GM12878 (cell line): ENCODE data around the gene SLC6A9. TPM values are rescaled to one million over a fixed set of nuclear protein-coding genes. Genes with fewer than 3 reads are reported as not detected.
A peak's percentile ranks its signal among the peaks of the same experiment; 100 is the strongest.

Source experiments
- ATAC-seq: fragments of 200-7000 bp; cut with Tn5 transposase; 3 replicates; pipeline ENCODE4 v1.9.1; 2020; ENCODE audit warnings: mild to moderate bottlenecking, moderate library complexity
- BruUV-seq: library from RNA; stranded (reverse); fragments of 400-500 nt; replicated peaks from 2 replicates; lab custom pipeline; 2021; lab: Mats Ljungman, UMichigan
- CTCF ChIA-PET: fragments of 300-600 bp; sonication (Branson Sonifier 250); formaldehyde crosslinking; extraction: SDS; loops from one replicate; lab custom pipeline; 2021; ENCODE audit warnings: inconsistent platforms; lab: Yijun Ruan, JAX
- POLR2A ChIA-PET: fragments of 350-600 bp; formaldehyde crosslinking; extraction: SDS; loops from one replicate; lab custom pipeline; 2021; ENCODE audit warnings: inconsistent platforms; lab: Charles Lee
- RAD21 ChIA-PET: fragments of 300-600 bp; sonication (Branson Sonifier 250); formaldehyde crosslinking; loops from one replicate; lab custom pipeline; 2023; ENCODE audit warnings: antibody characterized with exemption; ENCODE audit not compliant: unreplicated experiment; lab: Charles Lee
- SMC1A ChIA-PET: fragments of 300-600 bp; sonication (Branson Sonifier 250); formaldehyde crosslinking; loops from one replicate; lab custom pipeline; 2023; ENCODE audit not compliant: unreplicated experiment, uncharacterized antibody; lab: Charles Lee
- DNase-seq: peaks from one replicate; pipeline ENCODE4 v3.0.0-alpha.2; 2011; ENCODE audit warnings: low read depth, low spot score
- FAIRE-seq: peaks from 3 replicates; lab custom pipeline; 2011; peaks lifted over from hg19 to GRCh38; lab: Jason Lieb, UNC
- H2AFZ ChIP-seq: 2 replicates; pipeline ENCODE4 v1.6.0; 2011; ENCODE audit warnings: low read depth, low read length, control low read depth; ENCODE audit not compliant: control insufficient read depth
- H3K27ac ChIP-seq: 2 replicates; pipeline ENCODE4 v1.5.1; 2011; ENCODE audit warnings: control low read depth; ENCODE audit not compliant: control insufficient read depth, insufficient read depth
- H3K27me3 ChIP-seq, 2 experiments: replicated peaks in 1 of 2; 2 replicates each; pipeline versions ENCODE4 v1.6.0 to v1.6.1; 2011; ENCODE audit warnings: low read length in 1 of 2; ENCODE audit not compliant: control insufficient read depth in 2 of 2, insufficient read depth in 2 of 2
- H3K36me3 ChIP-seq, 2 experiments: 2 replicates each; pipeline ENCODE4 v1.5.1; 2011; ENCODE audit warnings: low read length in 1 of 2; ENCODE audit not compliant: control insufficient read depth in 2 of 2, insufficient read depth in 2 of 2
- H3K4me1 ChIP-seq: 2 replicates; pipeline ENCODE4 v1.6.1; 2011; ENCODE audit warnings: mild to moderate bottlenecking, low read length, moderate library complexity, mixed read lengths; ENCODE audit not compliant: control insufficient read depth, insufficient read depth
- H3K4me2 ChIP-seq: 2 replicates; pipeline ENCODE4 v1.6.0; 2011; ENCODE audit warnings: control low read depth; ENCODE audit not compliant: control insufficient read depth, insufficient read depth
- H3K4me3 ChIP-seq: fragments of 200-600 bp; sonication (generic); 2 replicates; pipeline ENCODE4 v1.5.1; 2016
- H3K79me2 ChIP-seq: 2 replicates; pipeline ENCODE4 v1.6.0; 2011; ENCODE audit warnings: low read length; ENCODE audit not compliant: control insufficient read depth, insufficient read depth
- H3K9ac ChIP-seq: 2 replicates; pipeline ENCODE4 v1.8.0; 2011; ENCODE audit warnings: low read length, control low read depth, mixed read lengths; ENCODE audit not compliant: control insufficient read depth, insufficient read depth
- H3K9me3 ChIP-seq: replicated peaks from 3 replicates; pipeline ENCODE4 v1.5.1; 2011; ENCODE audit warnings: mild to moderate bottlenecking, low read length; ENCODE audit not compliant: control insufficient read depth, insufficient read depth
- H4K20me1 ChIP-seq: 2 replicates; pipeline ENCODE4 v1.6.0; 2011; ENCODE audit not compliant: control insufficient read depth, insufficient read depth
- BHLHE40 ChIP-seq, 2 experiments: fragments of 450-650 bp in 1 of 2; IDR thresholded peaks; 2 replicates each; pipeline ENCODE4 v1.6.1; 2011 to 2017; ENCODE audit warnings: low read depth in 2 of 2, borderline replicate concordance in 1 of 2, improper control_type of control experiment in 1 of 2, low read length in 1 of 2, mild to moderate bottlenecking in 1 of 2
- CREB1 ChIP-seq: IDR thresholded peaks from 2 replicates; pipeline ENCODE4 v1.6.1; 2012; ENCODE audit warnings: low read depth, mild to moderate bottlenecking, inconsistent platforms
- EZH2 ChIP-seq: IDR thresholded peaks from 2 replicates; pipeline ENCODE4 v1.6.1; 2012; ENCODE audit warnings: low read depth, mild to moderate bottlenecking, control low read depth, inconsistent platforms, low read length, borderline replicate concordance; ENCODE audit not compliant: control insufficient read depth
- FOXK2 ChIP-seq: fragments of 450-650 bp; IDR thresholded peaks from 2 replicates; pipeline ENCODE4 v1.6.1; 2017; ENCODE audit warnings: mild to moderate bottlenecking, moderate library complexity
- HCFC1 ChIP-seq: fragments of 150-350 bp; IDR thresholded peaks from 2 replicates; pipeline ENCODE4 v1.6.1; 2014; ENCODE audit warnings: low read length
- HDAC6 ChIP-seq: fragments of 200-600 bp; sonication (generic); IDR thresholded peaks from one replicate; pipeline ENCODE4 v1.8.0; 2017; ENCODE audit warnings: antibody characterized with exemption; ENCODE audit not compliant: unreplicated experiment
- MEF2B ChIP-seq: fragments of 450-650 bp; IDR thresholded peaks from 2 replicates; pipeline ENCODE4 v1.6.1; 2018; ENCODE audit warnings: mild to moderate bottlenecking, moderate library complexity; ENCODE audit not compliant: partially characterized antibody, poor library complexity, severe bottlenecking
- POLR2A ChIP-seq: IDR thresholded peaks from 2 replicates; pipeline ENCODE4 v1.6.1; 2011; ENCODE audit warnings: low read depth, mild to moderate bottlenecking, low read length
- POU2F2 ChIP-seq: IDR thresholded peaks from 3 replicates; pipeline ENCODE4 v1.6.1; 2011; ENCODE audit warnings: low read depth, mild to moderate bottlenecking, low read length, borderline replicate concordance
- RBBP5 ChIP-seq: fragments of 200-600 bp; sonication (generic); conservative IDR thresholded peaks from 2 replicates; pipeline ENCODE4 v1.6.1; 2016
- SPI1 ChIP-seq: IDR thresholded peaks from 2 replicates; pipeline ENCODE4 v1.6.1; 2011; ENCODE audit warnings: low read depth, mild to moderate bottlenecking, low read length, moderate library complexity, borderline replicate concordance; ENCODE audit not compliant: insufficient read depth
- YBX1 ChIP-seq: fragments of 450-650 bp; IDR thresholded peaks from 2 replicates; pipeline ENCODE4 v1.6.1; 2016; ENCODE audit warnings: antibody characterized with exemption
- ZNF622 ChIP-seq: fragments of 450-650 bp; IDR thresholded peaks from 2 replicates; pipeline ENCODE4 v1.6.1; 2017; ENCODE audit warnings: mild to moderate bottlenecking, inconsistent platforms
- WGBS: methylation state at CpG from one replicate; pipeline ENCODE4 v1.1.6; 2016; ENCODE audit warnings: low lambda C conversion rate; ENCODE audit not compliant: insufficient replicate concordance, insufficient coverage; ENCODE audit errors: missing lambda C conversion rate; 5-methylcytosine and 5-hydroxymethylcytosine counted together
- in situ Hi-C: fragments of 300-500 bp; cut with MboI; formaldehyde crosslinking; loops from 9 replicates; pipeline ENCODE4 v1.14.3; 2018; ENCODE audit warnings: mixed read lengths
- intact Hi-C: fragments of 100-400 bp; cut with micrococcal nuclease; formaldehyde crosslinking; loops from one replicate; pipeline ENCODE4 v1.14.2; 2022; ENCODE audit not compliant: unreplicated experiment
- polyA plus RNA-seq, 11 experiments: library from polyadenylated mRNA; depleted of rRNA in 4 of 11; unstranded in 6 of 11; stranded (reverse) in 5 of 11; fragments of >200 nt; fragmentation: Nextera tagmentation in 4 of 11; fragmentation: Illumina TruSeq in 1 of 11; extraction: Ambion mirVana in 4 of 11; extraction: Trizol in 1 of 11; gene quantifications; 1 replicate in 1 of 11; 2 replicates in 10 of 11; pipeline versions ENCODE4 v1.2.1 to v1.2.3, GENCODE V29; 2011 to 2016; ENCODE audit warnings: inconsistent platforms in 2 of 11, missing spikeins in 2 of 11, low read depth in 1 of 11
- total RNA-seq, 4 experiments: library from RNA; depleted of rRNA in 3 of 4; stranded (reverse); fragments of >200 nt in 3 of 4; fragmentation: Illumina TruSeq in 1 of 4; extraction: Trizol in 1 of 4; gene quantifications; 2 replicates each; pipeline versions ENCODE4 v1.2.1 to v1.2.3, GENCODE V29; 2013 to 2021
- TF ChIP-seq, protein P1 (sequence below): IDR thresholded peaks from 2 replicates; pipeline ENCODE4 v1.6.1; 2011; ENCODE audit warnings: low read depth, mild to moderate bottlenecking, low read length, moderate library complexity, borderline replicate concordance; ENCODE audit errors: extremely low read depth
- TF ChIP-seq, protein P2 (sequence below): IDR thresholded peaks from 2 replicates; pipeline ENCODE4 v1.6.1; 2012; ENCODE audit warnings: low read depth, low read length, improper control_type of control experiment
- TF ChIP-seq, protein P3 (sequence below): fragments of 450-650 bp; IDR thresholded peaks from 2 replicates; pipeline ENCODE4 v1.6.1; 2018; ENCODE audit warnings: mild to moderate bottlenecking, low read depth, moderate library complexity; ENCODE audit not compliant: partially characterized antibody
- TF ChIP-seq, protein P4 (sequence below): IDR thresholded peaks from 2 replicates; pipeline ENCODE4 v1.6.1; 2012; ENCODE audit warnings: low read depth, low read length, improper control_type of control experiment

The SLC6A9 gene
- total and polyA plus RNA-seq, 10 of the 15 experiments (the other 5 are each of a cell fraction or from before 2014, with no cell fraction given), result 0.02 to 2.0 (median 0.63) TPM

DNA sequence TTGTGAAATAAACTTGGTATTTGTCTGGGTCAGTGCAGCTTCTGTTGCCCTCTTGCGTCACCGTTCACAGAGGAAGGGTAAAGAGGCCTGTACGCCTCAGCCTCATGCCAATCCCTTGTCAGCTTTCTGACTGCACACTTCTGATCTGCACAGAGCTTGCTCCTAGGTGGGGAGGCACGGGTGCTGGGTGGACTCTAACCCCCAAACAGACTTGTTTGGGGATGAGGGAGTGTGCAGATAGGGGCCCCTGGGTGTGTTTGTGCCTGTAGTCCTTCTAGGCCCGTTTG is 53.1 kb downstream of the SLC6A9 start:
- in situ Hi-C loops (no loop called here), intact Hi-C loops (no loop called here)
- ChIA-PET POLR2A (interaction anchor here (1.3 kb wide), 1 partner anchor 14 kb away, joined by 4 read pairs; no protein-coding TSS in a partner anchor), CTCF (interaction anchor here (1.0 to 1.4 kb wide), 3 partner anchors 12 to 43 kb away, joined by 3 to 5 read pairs (median 3); no protein-coding TSS in a partner anchor), RAD21 (no interaction called here), SMC1A (interaction anchor here (1.3 kb wide), 1 partner anchor 15 kb away, joined by 3 read pairs; no protein-coding TSS in a partner anchor)
- FAIRE-seq (no peak), DNase-seq (no peak), ATAC-seq (no peak)
- H3K36me3 ChIP-seq, result peaks cover 0 to 7% of the 10 kb centered on the region in 2 experiments
- H3K9ac ChIP-seq, result no peak overlapping the region; the same call in 1 of the 2 replicates
- peaks cover 30% of the 10 kb centered on the region for H3K4me1 ChIP-seq
- WGBS, result 67% methylated on average over 5 of the region's 5 CpGs
- peak overlapping the region; percentile 69; the same call in 1 of the 2 replicates for H3K4me3 ChIP-seq
- H3K9me3 ChIP-seq, result no peaks in the 10 kb centered on the region
- TF ChIP-seq, protein P1, sequence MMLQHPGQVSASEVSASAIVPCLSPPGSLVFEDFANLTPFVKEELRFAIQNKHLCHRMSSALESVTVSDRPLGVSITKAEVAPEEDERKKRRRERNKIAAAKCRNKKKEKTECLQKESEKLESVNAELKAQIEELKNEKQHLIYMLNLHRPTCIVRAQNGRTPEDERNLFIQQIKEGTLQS, result no peak
- no peak for TF ChIP-seq ZNF622
- no peak for TF ChIP-seq BHLHE40 (IDR thresholded peaks at IDR 0.05; ENCODE audit: borderline replicate concordance in 1 of 2, low read depth in 2 of 2, low read length in 1 of 2)
- no peak for TF ChIP-seq FOXK2
- no peak for TF ChIP-seq EZH2
- TF ChIP-seq MEF2B, result no peak
- no peak for TF ChIP-seq POU2F2
- TF ChIP-seq HCFC1, result no peak
- TF ChIP-seq, protein P2, sequence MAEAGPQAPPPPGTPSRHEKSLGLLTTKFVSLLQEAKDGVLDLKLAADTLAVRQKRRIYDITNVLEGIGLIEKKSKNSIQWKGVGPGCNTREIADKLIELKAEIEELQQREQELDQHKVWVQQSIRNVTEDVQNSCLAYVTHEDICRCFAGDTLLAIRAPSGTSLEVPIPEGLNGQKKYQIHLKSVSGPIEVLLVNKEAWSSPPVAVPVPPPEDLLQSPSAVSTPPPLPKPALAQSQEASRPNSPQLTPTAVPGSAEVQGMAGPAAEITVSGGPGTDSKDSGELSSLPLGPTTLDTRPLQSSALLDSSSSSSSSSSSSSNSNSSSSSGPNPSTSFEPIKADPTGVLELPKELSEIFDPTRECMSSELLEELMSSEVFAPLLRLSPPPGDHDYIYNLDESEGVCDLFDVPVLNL, result no peak
- TF ChIP-seq, protein P3, sequence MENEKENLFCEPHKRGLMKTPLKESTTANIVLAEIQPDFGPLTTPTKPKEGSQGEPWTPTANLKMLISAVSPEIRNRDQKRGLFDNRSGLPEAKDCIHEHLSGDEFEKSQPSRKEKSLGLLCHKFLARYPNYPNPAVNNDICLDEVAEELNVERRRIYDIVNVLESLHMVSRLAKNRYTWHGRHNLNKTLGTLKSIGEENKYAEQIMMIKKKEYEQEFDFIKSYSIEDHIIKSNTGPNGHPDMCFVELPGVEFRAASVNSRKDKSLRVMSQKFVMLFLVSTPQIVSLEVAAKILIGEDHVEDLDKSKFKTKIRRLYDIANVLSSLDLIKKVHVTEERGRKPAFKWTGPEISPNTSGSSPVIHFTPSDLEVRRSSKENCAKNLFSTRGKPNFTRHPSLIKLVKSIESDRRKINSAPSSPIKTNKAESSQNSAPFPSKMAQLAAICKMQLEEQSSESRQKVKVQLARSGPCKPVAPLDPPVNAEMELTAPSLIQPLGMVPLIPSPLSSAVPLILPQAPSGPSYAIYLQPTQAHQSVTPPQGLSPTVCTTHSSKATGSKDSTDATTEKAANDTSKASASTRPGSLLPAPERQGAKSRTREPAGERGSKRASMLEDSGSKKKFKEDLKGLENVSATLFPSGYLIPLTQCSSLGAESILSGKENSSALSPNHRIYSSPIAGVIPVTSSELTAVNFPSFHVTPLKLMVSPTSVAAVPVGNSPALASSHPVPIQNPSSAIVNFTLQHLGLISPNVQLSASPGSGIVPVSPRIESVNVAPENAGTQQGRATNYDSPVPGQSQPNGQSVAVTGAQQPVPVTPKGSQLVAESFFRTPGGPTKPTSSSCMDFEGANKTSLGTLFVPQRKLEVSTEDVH, result no peak
- no peak for TF ChIP-seq RBBP5
- no peak for TF ChIP-seq HDAC6
- no peak for TF ChIP-seq POLR2A
- no peak for TF ChIP-seq SPI1
- TF ChIP-seq, protein P4, sequence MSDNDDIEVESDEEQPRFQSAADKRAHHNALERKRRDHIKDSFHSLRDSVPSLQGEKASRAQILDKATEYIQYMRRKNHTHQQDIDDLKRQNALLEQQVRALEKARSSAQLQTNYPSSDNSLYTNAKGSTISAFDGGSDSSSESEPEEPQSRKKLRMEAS, result no peak
- TF ChIP-seq CREB1, result no peak
- TF ChIP-seq YBX1, result no peak
- peak overlapping the region; percentile 94 for H3K4me2 ChIP-seq
- no peaks in the 10 kb centered on the region for H3K27me3 ChIP-seq
- peaks cover 45% of the 10 kb centered on the region for H3K79me2 ChIP-seq
- H2AFZ ChIP-seq, result no peak overlapping the region
- H3K27ac ChIP-seq, result no peak overlapping the region
- no peaks in the 10 kb centered on the region for H4K20me1 ChIP-seq
- BruUV-seq, result no TSS peak
